Stomach (tissue), 4 donors: ENCODE measurements around the gene ST6GALNAC3.

Experiments
- CTCF ChIP-seq, 7 experiments: fragments of 450-650 bp in 4 of 7; fragments of 200-600 bp in 3 of 7; sonication (generic) in 3 of 7; IDR thresholded peaks; one replicate each; pipeline ENCODE4 v1.5.1; 2016 to 2019; ENCODE audit warnings: antibody characterized with exemption in 7 of 7, control low read depth in 2 of 7, mild to moderate bottlenecking in 1 of 7
- POLR2A ChIP-seq, 4 donors: fragments of 450-650 bp; IDR thresholded peaks; one replicate each; pipeline ENCODE4 v1.6.1; 2016; ENCODE audit warnings: antibody characterized with exemption in 4 of 4, control low read depth in 2 of 4, mild to moderate bottlenecking in 1 of 4, moderate library complexity in 1 of 4

- TF ChIP-seq POLR2A (IDR thresholded peaks at IDR 0.05) (no peak), CTCF (IDR thresholded peaks at IDR 0.05) (no peak)
These were observed 193.8 kb downstream of the ST6GALNAC3 start for GRCh38 chr1:76268341-76268740.
